CD4-positive, alpha-beta T cell treated with Interleukin-17A for 4 hours (primary cell): ENCODE results near the gene WNT7A.

Experiments used
- DNase-seq: peaks from one replicate; pipeline ENCODE4 v3.0.0-alpha.2; 2020; ENCODE audit warnings: mixed read lengths

Gene WNT7A

DNA sequence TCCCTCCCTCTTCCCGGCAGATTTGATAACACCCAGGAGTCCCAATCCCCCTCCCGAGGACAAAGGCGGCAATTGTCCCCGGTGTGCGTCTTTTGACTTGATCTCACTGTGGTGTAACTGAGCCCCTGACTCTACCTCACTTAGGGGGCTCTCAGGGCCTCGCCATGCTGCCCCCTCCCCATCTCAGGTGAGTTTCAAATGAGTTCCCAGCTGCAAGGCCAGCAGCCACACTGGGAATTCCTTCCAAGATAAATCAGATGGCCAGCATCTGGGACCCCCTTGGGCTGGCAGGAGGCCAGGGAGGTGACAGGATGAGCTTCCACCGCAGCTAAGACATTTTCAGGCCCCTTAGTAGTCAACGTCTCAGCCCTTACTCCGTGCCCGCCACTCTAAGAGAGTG lies 35.0 kb downstream of the WNT7A start:
- DNase-seq = no peak

DNA sequence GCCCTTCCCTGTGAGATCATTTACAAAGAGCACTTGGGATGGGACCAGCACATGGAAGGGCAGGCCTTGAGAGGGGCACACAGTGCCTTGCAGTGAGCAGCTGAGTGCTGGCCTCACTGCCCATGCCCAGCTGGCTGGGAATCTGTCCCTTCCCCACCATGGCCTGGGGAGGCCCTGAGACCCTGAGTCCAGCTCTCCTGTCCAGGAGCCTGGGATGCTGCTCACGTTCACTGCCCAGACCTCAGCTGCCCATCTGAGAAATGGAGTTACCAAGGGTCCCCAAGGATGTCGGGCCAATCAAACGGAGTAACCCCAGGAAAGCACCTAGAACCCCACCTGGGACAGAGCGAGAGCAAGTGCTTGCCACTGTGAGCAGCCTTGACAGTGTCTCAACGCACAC lies 35.6 kb downstream of the WNT7A start:
- DNase-seq = no peak

DNA sequence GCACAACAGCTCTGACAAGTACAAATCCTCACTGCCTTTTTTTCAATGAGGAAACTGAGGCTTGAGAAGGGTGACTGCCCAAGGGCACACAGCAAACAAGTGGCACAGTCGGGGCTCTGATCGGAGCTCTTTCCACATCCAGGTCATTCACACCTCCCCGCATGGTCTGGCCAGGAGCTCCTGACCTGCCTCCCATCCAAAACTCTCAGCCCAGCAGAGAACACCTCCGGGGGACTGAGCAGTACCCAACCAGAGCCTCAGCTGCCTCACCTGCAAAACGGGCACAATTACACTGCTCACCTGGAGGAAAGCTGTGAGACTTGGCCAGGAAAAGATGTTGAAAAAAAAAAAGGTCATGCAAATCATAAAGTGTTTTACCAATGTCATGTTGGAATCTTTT lies 36.5 kb downstream of the WNT7A start:
- no peak for DNase-seq

DNA sequence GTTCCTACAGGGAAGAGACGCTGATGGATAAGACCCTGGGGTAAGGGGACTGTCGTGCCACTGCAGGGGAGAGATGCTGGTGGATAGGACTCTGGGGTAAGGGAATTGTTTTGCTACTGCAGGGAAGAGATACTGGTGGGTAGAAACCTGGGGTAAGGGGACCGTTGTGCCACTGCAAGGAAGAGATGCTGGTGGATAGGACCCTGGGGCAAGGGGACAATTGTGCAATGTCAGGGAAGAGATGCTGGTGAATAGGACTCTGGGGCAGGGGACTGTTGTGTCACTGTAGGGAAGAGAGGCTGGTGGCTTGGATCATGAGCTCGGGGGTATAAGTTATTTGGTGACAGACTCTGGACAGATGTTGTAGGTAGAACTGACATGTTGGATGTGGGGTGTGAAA lies 37.6 kb downstream of the WNT7A start:
- DNase-seq = no peak

DNA sequence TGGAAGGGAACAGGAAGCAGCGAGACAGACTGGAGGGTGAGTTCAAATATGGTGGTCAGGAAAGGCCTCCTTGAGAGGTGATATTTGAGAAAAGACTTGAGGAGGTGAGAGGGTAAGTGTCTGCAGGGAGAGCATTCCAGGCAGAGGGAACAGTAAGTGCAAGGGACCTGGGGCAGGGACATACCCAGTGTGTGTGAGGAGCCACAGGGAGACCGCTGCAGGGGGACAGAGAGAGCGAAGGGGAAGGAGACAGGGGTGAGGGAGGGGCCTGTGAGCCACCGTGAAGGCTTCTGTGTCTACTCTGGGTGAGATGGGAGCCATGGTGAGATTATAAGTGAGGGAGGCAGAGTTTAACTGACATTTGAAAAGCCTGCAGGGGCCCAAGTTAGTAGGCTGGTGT lies 38.0 kb downstream of the WNT7A start:
- DNase-seq = no peak

DNA sequence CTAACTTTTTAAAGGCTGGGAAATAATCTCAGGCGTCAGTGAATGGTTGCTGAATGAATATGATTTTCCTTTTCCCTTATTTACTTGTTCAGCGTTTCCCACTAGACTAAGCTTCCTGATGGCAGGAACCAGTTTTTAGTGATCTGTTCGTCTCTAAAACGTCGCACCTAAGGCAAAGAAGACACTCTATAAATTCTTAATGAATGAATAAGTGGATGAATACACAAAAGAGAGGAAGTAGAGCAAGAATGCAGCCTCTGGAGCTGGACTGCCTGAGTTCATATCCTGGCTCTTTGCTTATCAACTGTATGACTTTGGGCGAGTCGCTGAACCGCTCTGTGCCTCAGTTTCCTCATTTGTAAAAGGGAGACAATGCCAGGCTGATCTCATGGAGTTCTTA lies 38.7 kb downstream of the WNT7A start:
- DNase-seq = no peak

DNA sequence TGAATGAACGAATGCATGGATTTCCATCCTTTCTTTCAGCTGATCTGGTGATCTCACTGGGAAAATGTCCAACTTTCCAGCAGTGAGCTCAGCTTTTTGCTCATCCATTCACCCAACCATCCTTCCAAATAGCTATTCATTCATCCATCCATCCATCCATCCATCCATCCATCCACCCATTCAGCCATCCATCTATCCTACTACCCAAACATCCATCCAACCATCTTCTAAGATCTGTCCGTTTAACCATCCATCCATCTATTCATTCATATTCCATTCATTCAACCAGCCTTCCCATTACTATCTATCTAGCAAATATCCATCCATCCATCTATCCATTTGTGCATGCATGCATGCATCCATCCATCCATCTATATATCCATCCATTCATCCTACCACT lies 39.4 kb downstream of the WNT7A start:
- no peak for DNase-seq

DNA sequence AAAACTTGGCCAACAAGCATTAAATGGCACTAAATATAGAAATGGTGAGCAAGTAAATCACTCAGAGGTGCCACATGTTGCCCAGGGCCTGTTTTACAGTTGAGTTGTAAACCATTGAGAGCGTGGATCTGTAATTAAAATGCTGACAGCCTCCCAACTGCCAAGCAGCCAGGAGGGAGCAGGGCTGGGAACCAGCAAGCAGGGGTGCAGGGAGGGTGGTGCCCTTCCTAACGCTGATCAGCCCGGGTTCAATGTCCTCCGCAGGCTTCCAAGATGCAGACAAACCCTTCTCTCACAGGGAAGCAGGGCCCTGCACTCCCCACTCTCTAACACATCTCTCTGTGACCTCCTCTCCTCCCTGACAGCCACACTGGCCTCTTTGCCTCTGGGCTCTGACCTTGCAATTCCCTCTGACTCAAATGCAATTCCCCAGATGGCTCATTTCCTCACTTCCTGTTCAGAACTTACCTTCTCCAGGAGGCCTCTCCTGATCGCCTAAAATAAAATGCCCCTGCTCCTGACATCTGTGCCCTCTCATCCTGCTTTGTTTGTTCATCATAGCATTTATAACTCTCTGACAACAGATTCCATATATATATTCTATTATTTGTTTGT lies 40.0 kb downstream of the WNT7A start:
- no peak for DNase-seq

DNA sequence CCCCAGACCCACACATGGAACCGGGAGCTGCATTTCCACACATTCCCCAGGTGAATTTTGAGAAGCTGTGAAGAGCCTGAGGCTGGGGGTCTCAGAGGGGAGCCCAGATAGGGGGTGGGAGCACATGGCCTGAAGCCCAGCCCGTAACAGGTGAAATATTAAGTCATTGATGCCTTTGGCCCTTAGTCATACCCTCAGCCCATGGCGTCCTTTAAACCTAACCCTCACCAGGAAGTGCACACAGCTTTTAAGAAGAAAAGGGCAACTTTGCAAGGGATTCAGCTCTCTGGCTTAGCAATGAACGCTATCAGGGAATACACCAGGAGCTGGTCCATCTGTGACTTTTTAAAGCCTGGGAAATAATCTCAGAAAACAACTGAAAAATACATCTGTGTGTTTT lies 40.6 kb downstream of the WNT7A start:
- no peak for DNase-seq

DNA sequence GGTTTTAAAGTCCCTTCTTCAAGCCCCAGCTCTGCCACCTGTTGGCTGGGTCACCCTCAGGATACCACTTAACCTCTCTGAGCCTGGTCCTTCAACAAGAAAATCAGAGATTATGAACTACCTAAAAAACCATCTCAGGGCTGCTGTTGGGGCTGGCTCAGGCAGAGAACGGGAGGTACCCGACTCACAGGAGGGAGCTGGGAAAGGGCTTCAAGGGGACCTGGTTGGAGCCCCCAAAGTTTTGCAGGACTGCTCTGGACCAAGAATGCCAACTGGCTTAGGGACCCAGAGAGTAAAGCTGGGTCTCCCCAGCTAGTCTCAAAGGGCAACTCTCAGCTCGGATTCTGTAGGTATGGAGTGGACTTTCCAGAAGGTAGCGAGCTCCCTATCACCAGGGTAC lies 41.5 kb downstream of the WNT7A start:
- DNase-seq = no peak

DNA sequence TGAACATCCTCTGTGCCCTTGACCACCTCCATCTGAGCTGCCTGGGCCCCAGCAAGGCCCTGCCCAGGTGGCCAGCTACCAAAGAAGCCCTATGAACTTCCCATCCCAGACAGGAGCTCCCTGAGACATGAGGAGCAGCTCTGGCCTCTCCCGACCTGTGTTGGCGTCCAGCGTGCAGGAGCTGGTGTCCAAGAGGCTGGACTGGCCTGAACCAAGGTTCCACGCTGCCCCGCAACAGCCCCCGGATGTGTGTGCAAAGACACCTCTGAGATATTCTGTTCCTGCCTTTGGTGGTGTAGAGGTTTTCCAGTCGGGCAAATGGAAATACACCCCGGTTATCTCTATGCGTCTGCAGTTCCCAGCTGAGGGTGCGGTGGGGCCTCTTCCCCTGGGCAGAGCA lies 42.1 kb downstream of the WNT7A start:
- DNase-seq = no peak

DNA sequence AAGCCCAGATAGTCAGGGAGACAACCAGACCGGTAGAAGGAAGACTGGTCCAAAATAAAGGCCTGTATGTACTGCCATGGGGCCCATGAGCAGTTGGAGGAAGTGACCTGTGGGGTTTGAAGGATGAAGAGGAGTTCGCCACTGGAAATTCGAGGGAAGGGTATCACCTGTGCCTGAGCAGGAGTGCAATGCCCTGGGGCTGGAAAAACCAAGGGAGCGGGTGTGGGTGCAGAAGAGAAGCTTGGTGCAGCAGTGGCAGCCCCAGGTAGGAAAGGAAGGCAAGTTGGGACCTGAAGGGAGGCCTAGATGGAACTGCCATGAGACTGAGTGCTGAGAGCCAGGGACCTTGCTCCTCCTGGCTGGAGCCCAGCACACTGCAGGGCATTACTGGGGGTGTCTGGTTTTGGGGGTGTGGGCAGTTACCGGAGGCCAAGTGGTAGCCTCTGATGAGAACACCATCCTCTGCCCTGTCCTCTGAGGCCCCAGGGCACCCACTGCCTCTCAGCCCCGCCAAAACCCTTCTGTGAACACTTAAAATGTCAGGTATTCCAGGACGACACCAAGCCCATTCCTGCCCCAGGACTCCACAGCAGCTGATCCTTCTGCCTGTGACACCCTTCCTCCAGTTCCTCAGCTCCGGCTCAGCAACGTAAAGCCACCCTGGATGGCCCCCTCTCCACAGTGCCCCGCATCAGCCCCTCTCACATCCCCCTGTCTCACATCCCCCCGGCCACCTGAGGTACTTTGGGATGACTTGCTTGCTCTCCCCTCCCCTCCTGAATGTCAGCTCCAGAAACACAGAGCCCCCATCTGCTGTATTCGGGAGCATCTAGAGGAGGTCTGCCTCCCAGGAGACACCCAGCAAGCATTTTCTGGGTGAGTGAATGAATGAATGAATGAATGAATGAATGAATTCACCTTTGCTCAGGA lies 42.9 kb downstream of the WNT7A start:
- no peak for DNase-seq

DNA sequence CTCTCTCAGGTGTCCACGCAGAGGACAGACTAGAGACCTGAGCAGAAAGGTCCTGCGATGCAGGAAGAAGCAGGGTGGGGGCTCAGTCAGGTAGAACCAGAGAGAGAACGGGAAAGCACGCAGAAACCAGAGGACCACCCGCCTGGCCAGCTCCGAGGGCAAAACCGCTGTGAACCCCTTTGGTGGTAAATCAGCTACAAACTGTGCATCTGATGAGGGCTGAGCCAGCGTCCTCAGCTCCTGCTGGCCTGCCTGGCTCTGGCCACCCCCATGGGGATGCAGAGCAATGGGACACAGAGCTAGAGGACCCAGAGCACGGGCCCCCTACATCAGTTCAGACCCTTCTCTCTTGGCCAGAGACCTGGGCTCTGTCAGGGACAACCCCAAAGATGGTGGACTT lies 44.6 kb downstream of the WNT7A start:
- no peak for DNase-seq

DNA sequence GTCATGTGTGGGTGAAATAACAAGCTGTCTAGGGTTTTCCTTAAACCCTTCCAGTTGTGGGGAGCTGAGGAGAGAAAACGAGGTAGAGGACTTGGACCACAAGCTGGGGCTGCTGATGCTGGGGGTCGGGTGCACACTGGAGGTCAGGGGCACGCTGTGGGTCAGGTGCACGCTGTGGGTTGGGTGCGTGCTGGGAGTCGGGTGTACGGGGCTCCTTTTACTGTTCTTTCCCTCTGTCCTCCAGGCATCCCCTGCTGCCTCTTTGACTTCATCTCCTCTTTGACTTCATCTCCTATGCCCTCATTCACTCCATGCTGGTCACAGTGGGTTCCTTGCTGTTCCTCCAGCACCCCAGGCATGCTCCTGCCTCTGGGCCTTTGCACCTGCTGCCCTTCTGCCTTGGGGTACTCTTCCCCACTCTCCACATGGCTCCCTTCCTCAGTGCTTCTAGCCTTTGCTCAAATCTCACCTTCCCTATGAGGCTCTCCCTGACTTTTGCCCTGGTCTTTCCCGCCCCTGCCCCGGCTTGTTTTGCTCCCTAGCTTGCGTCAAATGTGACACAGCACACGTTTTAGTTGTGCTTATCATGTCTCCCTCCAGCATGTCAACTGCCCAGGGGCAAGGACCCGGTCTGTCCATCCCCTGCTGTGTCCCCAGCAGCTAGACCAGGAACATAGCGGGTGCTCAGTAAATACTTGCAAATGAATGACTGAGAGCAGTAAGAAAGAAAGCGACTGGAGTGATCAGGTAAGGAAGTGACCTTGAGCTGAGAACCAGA lies 45.4 kb downstream of the WNT7A start:
- no peak for DNase-seq

DNA sequence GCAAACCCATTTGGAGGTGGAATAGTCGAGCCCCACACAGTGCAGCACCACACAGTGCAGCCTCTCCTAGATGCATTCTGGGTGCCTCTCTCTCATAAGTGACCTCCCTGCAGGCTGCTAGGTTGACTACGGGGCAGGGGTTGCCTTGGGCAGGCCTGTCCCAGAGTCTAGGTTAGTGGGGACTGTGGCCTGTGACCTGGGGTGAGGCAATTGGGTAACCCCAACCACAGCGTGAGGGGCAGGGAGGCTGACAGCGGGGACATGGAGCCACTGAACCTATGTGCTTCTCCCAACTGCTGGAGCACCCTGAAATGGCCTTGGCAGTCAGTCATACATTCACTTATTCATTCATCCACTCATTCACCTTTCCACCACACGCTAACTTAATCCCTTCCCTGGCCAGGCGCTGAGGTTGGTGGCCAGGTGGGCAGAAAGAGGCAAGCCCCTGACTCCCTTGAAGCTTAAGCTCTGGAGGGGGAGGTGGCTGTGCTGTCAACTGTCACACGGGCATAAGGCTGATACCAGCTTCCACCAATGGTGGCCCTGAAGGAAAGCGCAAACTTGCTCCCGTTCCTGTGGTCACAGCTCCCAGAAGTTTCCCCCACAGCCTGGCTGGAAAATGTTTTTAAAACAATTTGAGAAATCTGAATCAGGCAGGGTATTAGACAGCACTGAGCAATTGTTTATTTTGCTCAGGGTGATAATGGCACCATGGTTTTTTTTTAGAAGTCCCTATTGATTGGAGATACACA lies 46.2 kb downstream of the WNT7A start:
- DNase-seq = no peak

DNA sequence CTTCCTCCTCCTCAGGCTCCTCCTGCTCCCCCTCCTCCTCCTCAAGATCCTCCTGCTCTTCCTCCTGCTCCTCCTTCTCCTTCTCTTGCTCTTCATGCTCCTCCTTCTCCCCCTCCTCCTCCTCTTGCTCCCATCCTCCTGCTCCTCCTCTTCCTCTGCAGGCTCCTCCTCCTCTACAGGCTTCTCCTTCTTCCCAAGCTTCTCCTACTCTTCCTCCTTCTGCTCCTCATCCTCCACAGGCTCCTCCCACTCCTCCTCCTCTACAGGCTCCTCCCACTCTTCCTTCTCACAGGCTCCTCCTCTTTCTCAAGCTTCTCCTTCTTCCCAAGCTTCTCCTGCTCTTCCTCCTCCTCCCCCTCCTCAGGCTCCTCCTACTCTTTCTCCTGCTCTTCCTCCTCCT lies 47.7 kb downstream of the WNT7A start:
- no peak for DNase-seq

DNA sequence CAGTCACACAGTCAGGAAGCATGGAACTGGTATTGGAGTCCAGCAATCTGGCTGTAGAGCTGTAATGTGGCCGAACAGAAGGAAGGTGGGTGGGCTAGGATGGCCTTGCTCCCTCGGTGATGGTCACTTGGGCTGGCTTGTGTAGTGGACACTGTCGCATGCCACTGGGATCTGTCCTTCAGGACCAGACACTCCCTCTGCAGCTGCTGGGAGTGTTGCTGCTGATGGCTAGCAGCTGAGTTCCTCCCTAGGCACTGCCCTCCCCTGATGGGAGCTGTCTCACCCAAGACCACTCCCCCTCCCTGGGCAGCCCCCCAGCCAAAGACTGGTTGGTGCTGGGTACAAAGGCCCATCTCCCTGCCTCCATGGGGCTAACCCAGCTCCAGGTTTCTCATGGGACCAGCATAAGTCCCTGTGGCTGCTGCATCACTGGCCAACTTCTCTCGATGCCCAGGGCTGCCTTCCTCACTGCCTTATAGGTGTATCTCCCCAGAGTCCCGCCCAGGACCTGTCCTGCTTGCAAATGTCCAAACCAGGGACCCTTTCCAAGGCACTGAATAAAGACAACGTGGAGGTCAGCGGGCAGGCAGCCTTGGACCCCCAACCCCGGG lies 48.4 kb downstream of the WNT7A start:
- DNase-seq = no peak

DNA sequence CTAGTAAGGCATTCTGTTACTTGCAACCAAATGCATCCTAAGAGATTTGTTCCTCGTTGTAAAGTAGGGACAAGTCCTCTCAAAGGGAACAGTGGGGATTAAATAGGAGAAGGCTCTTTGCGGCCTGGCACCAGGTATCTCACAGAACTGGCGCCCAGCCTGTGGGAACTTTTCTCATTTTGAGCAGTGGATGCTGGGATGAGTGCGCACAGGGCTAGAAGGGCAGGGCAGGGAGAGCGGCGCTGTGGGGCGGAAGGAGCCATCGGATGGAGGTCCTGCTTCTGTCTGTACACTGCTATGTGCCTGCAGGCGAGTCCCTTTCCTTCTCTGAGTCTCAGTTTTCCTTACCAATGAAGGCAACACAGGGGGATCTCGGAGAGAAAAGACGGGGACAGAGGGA lies 50.6 kb downstream of the WNT7A start:
- DNase-seq = no peak

DNA sequence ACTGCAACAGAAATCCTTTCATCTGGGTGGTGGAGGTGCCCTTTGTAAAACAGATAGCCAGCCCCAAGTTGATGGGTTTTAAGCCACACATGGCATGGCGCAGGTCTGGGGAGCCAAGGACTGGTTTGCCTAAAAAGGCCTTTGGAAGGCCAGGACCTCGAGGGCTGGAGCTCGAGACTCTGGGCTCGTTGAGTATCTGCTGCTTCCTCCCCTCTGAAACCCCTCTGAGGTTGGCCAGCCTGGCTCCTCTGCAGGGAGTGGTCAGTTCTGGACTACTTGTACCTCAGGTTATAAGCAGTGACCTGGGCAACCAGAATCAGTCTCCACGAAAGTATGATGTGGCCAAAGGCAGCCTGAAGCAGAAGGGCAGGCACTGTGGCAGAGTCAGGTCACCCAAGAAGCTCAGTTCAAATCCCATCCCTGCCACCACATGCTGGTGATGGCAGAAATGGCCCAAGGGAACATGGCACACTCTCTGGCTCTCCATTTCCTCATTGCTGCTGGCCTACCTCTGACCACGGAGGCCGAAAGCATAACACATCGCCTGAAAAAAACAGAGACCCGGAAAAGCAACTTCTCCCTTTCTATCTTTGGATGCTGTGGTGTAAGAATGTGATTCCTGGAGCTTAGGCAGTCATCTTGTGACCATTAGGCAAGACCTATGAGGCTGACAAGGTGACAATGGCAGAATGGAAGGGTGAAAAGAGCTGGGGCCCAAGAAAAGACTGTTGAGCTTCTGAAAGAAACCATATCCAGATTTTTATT lies 51.2 kb downstream of the WNT7A start:
- DNase-seq = no peak

DNA sequence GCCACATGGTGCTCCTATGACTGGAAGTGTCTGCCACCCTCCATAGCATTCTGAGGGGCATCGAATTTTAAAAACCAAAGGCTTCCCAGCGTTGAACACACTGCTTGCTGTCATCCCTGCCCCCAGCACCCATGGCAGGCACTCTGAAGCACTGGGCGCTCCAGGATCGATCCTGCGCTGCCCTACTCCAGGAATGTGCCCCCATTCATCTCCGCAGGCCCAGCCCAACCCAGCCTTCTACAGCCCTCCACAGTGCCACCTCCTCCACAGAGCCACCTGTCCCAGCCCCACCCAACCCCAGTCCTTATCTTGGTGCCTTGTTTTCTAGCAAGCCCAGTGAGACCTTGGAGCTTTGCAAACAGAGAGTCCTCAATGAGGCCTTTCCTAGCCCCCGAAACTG lies 52.2 kb downstream of the WNT7A start:
- no peak for DNase-seq

DNA sequence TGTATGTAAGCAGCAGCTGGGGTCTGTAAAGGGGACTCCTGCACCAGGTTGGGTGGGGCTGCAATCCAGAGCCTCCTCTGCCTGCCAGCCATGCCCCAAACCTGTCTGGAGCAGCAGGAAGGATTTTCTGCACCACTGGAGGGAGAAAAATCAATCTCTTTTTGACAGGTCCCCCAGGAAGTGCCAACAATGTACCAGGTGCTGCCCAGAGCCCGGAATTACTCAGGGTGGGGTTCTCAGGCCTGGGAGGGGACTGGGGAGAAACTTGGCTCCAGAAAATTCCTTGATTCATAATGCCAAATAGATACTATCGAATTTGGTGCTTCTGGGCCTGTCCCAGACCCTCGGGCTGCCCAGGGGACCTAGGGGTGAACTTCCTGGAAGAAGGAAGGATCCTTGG lies 52.6 kb downstream of the WNT7A start:
- no peak for DNase-seq

DNA sequence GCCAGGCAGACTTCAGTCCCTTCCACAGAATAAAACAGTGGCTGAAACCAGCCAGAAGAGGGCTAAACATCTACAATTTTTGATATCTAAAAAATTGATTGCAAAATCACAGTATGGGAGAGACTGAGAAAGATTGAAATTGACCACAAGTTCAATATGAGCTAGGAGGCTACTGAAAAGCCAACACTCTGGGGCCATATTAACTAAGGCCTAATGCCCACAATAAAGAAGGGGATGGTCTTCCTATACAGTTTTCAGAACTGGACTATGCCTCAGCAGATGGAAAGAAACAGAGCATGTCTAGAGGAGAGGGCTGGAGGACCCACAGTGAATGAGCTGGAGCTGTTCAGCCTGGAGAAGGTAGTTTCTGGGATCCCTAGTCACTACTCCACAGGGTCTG lies 53.2 kb downstream of the WNT7A start:
- DNase-seq = no peak
